ENCODE measurements around the gene THRA.

Gene THRA

GRCh38 chr17:40071313-40072039 is 8.7 kb downstream of the THRA start:
- Histone ChIP-seq H3K27ac (peak overlapping the region; percentile 93), H3K4me1 (peaks cover 97% of the 10 kb centered on the region), H3K4me2 (peak overlapping the region; percentile 100), H4K20me1 (no peaks in the 10 kb centered on the region), H3K27me3 (no peaks in the 10 kb centered on the region), H3K4me3 (peak overlapping the region; percentile 62), H3K9ac (peak overlapping the region; percentile 88), H3K9me3 (no peaks in the 10 kb centered on the region), H3K36me3 (peaks cover 11% of the 10 kb centered on the region; the same call in 1 of the 2 replicates)
- TF ChIP-seq Cebpa-rat (IDR thresholded peaks at IDR 0.05), result no peak

GRCh38 chr17:40072040-40072734 is 9.4 kb downstream of the THRA start:
- H3K4me2 ChIP-seq, result peak overlapping the region; percentile 100
- peak overlapping the region; percentile 62 for H3K4me3 ChIP-seq
- peak overlapping the region; percentile 93 for H3K27ac ChIP-seq

GRCh38 chr17:40072735-40073346 is 10.1 kb downstream of the THRA start:
- Histone ChIP-seq H3K4me3 (peak overlapping the region; percentile 62), H3K4me2 (peak overlapping the region; percentile 100), H3K4me1 (peaks cover 97% of the 10 kb centered on the region)

More at GRCh38 chr17:40072040-40072734, 9.4 kb downstream of the THRA start:
- peaks cover 18% of the 10 kb centered on the region for H3K36me3 ChIP-seq
- no peaks in the 10 kb centered on the region for H3K9me3 ChIP-seq
- H3K27me3 ChIP-seq, result no peaks in the 10 kb centered on the region
- peak overlapping the region; percentile 88 for H3K9ac ChIP-seq
- no peaks in the 10 kb centered on the region for H4K20me1 ChIP-seq
- no peak for TF ChIP-seq Cebpa-rat (IDR thresholded peaks at IDR 0.05)
- H3K4me1 ChIP-seq, result peaks cover 97% of the 10 kb centered on the region

GRCh38 chr17:40073454-40074174 is 10.8 kb downstream of the THRA start:
- Histone ChIP-seq H3K9me3 (no peaks in the 10 kb centered on the region), H3K4me1 (peaks cover 92% of the 10 kb centered on the region), H3K4me2 (peak overlapping the region; percentile 100), H3K9ac (peak overlapping the region; percentile 88), H3K4me3 (no peak overlapping the region), H3K27me3 (no peaks in the 10 kb centered on the region), H3K36me3 (peaks cover 32% of the 10 kb centered on the region), H3K27ac (peak overlapping the region; percentile 93), H4K20me1 (no peaks in the 10 kb centered on the region)
- TF ChIP-seq Cebpa-rat (IDR thresholded peaks at IDR 0.05), result no peak

More at GRCh38 chr17:40072735-40073346, 10.1 kb downstream of the THRA start:
- no peaks in the 10 kb centered on the region for H3K9me3 ChIP-seq
- peak overlapping the region; percentile 88 for H3K9ac ChIP-seq
- peaks cover 25% of the 10 kb centered on the region for H3K36me3 ChIP-seq
- no peaks in the 10 kb centered on the region for H4K20me1 ChIP-seq
- H3K27ac ChIP-seq, result peak overlapping the region; percentile 93
- no peaks in the 10 kb centered on the region for H3K27me3 ChIP-seq
- no peak for TF ChIP-seq Cebpa-rat (IDR thresholded peaks at IDR 0.05)

- Histone ChIP-seq H3K4me1 (peaks cover 89% of the 10 kb centered on the region), H3K4me3 (no peak overlapping the region)
These were observed 11.4 kb downstream of the THRA start for GRCh38 chr17:40074175-40074512.

GRCh38 chr17:40074871-40075200 is 12.1 kb downstream of the THRA start:
- no peaks in the 10 kb centered on the region for H3K9me3 ChIP-seq
- H4K20me1 ChIP-seq, result no peaks in the 10 kb centered on the region
- H3K4me2 ChIP-seq, result peak overlapping the region; percentile 100
- H3K27me3 ChIP-seq, result no peaks in the 10 kb centered on the region
- peaks cover 83% of the 10 kb centered on the region for H3K4me1 ChIP-seq
- peak overlapping the region; percentile 77 for H3K9ac ChIP-seq
- H3K4me3 ChIP-seq, result peak overlapping the region; percentile 51
- peak overlapping the region; percentile 93 for H3K27ac ChIP-seq
- no peak for TF ChIP-seq Cebpa-rat (IDR thresholded peaks at IDR 0.05)
- peaks cover 45% of the 10 kb centered on the region for H3K36me3 ChIP-seq

More at GRCh38 chr17:40074175-40074512, 11.4 kb downstream of the THRA start:
- Histone ChIP-seq H4K20me1 (no peaks in the 10 kb centered on the region), H3K9me3 (no peaks in the 10 kb centered on the region), H3K4me2 (peak overlapping the region; percentile 100), H3K27ac (peak overlapping the region; percentile 93), H3K9ac (peak overlapping the region; percentile 88), H3K36me3 (peaks cover 38% of the 10 kb centered on the region), H3K27me3 (no peaks in the 10 kb centered on the region)
- TF ChIP-seq Cebpa-rat (IDR thresholded peaks at IDR 0.05), result no peak

- Histone ChIP-seq H3K4me1 (peaks cover 77% of the 10 kb centered on the region), H3K9me3 (no peaks in the 10 kb centered on the region), H3K36me3 (peaks cover 50% of the 10 kb centered on the region), H3K9ac (peak overlapping the region; percentile 77), H3K27ac (peak overlapping the region; percentile 93), H3K27me3 (no peaks in the 10 kb centered on the region), H3K4me2 (peak overlapping the region; percentile 100), H3K4me3 (peak overlapping the region; percentile 51), H4K20me1 (no peaks in the 10 kb centered on the region)
- no peak for TF ChIP-seq Cebpa-rat (IDR thresholded peaks at IDR 0.05)
These were observed 12.6 kb downstream of the THRA start for GRCh38 chr17:40075201-40075941.

- Histone ChIP-seq H3K27ac (peak overlapping the region; percentile 93), H3K9me3 (no peaks in the 10 kb centered on the region), H3K27me3 (no peaks in the 10 kb centered on the region), H3K4me1 (peaks cover 71% of the 10 kb centered on the region), H3K4me3 (peak overlapping the region; percentile 51), H3K36me3 (peaks cover 57% of the 10 kb centered on the region), H3K4me2 (peak overlapping the region; percentile 100), H4K20me1 (no peaks in the 10 kb centered on the region), H3K9ac (peak overlapping the region; percentile 77)
- TF ChIP-seq Cebpa-rat (IDR thresholded peaks at IDR 0.05), result no peak
These were observed 13.3 kb downstream of the THRA start for GRCh38 chr17:40075942-40076498.

GRCh38 chr17:40076591-40076990 is 13.8 kb downstream of the THRA start:
- Histone ChIP-seq H3K27me3 (no peaks in the 10 kb centered on the region), H3K4me3 (no peak overlapping the region), H3K4me1 (peaks cover 65% of the 10 kb centered on the region), H4K20me1 (no peaks in the 10 kb centered on the region), H3K36me3 (peaks cover 61% of the 10 kb centered on the region), H3K9ac (peak overlapping the region; percentile 77), H3K9me3 (no peaks in the 10 kb centered on the region), H3K27ac (peak overlapping the region; percentile 93), H3K4me2 (peak overlapping the region; percentile 100)
- TF ChIP-seq Cebpa-rat (IDR thresholded peaks at IDR 0.05), result no peak

All from BLaER1 (cell line).